DOHH2 (cell line): ENCODE results near the gene BCL11B.

Experiments
- H3F3A ChIP-seq: fragments of 200-600 bp; sonication (generic), shearing (Covaris generic); 2 replicates; pipeline ENCODE4 v1.6.0; 2016; ENCODE audit warnings: antibody characterized with exemption, mild to moderate bottlenecking; ENCODE audit not compliant: control insufficient read depth, insufficient read depth
- H3K27ac ChIP-seq: fragments of 200-600 bp; sonication (generic); 2 replicates; pipeline ENCODE4 v1.5.1; 2014; ENCODE audit warnings: low read depth, mild to moderate bottlenecking, low read length, moderate library complexity
- H3K27me3 ChIP-seq: fragments of 200-600 bp; sonication (generic); 2 replicates; pipeline ENCODE4 v1.6.1; 2014; ENCODE audit warnings: mild to moderate bottlenecking, low read length, mixed read lengths; ENCODE audit not compliant: control insufficient read depth
- H3K36me3 ChIP-seq: fragments of 200-600 bp; sonication (generic); 2 replicates; pipeline ENCODE4 v1.6.1; 2014; ENCODE audit warnings: mild to moderate bottlenecking, low read length, moderate library complexity, mixed read lengths; ENCODE audit not compliant: control insufficient read depth
- H3K4me1 ChIP-seq: fragments of 200-600 bp; sonication (generic); 2 replicates; pipeline ENCODE4 v1.6.1; 2014; ENCODE audit warnings: mild to moderate bottlenecking, low read length, mixed read lengths; ENCODE audit not compliant: control insufficient read depth
- H3K4me2 ChIP-seq: fragments of 200-600 bp; sonication (generic); 2 replicates; pipeline ENCODE4 v1.6.0; 2014; ENCODE audit warnings: mild to moderate bottlenecking, low read length, moderate library complexity
- H3K4me3 ChIP-seq: fragments of 200-600 bp; sonication (generic); 2 replicates; pipeline ENCODE4 v1.5.1; 2014; ENCODE audit warnings: mild to moderate bottlenecking, low read length, mixed read lengths
- H3K79me2 ChIP-seq: fragments of 200-600 bp; sonication (generic); 2 replicates; pipeline ENCODE4 v1.6.1; 2014; ENCODE audit warnings: mild to moderate bottlenecking, low read length, mixed read lengths; ENCODE audit not compliant: control insufficient read depth
- H3K9me2 ChIP-seq: fragments of 200-600 bp; sonication (generic); replicated peaks from 2 replicates; pipeline ENCODE4 v1.6.1; 2014; ENCODE audit warnings: mild to moderate bottlenecking, low read length, mixed read lengths; ENCODE audit not compliant: control insufficient read depth
- H3K9me3 ChIP-seq: fragments of 200-600 bp; sonication (generic); 2 replicates; pipeline ENCODE4 v1.6.1; 2014; ENCODE audit warnings: antibody characterized with exemption, low read length, mixed read lengths; ENCODE audit not compliant: control insufficient read depth, insufficient read depth
- H4K20me1 ChIP-seq: fragments of 200-600 bp; sonication (generic); 2 replicates; pipeline ENCODE4 v1.6.0; 2014; ENCODE audit warnings: low read depth, mild to moderate bottlenecking, antibody characterized with exemption, low read length, moderate library complexity; ENCODE audit not compliant: control insufficient read depth, insufficient read depth
- CTCF ChIP-seq: fragments of 200-600 bp; sonication (generic); IDR thresholded peaks from one replicate; pipeline ENCODE4 v1.5.1; 2014; ENCODE audit warnings: antibody characterized with exemption, mild to moderate bottlenecking, low read depth, low read length; ENCODE audit not compliant: poor library complexity, severe bottlenecking
- EZH2phosphoT487 ChIP-seq: fragments of 200-600 bp; sonication (generic); IDR thresholded peaks from 2 replicates; pipeline ENCODE4 v1.6.1; 2017; ENCODE audit warnings: borderline replicate concordance, mild to moderate bottlenecking, antibody characterized with exemption, low read length, moderate library complexity, mixed read lengths

Gene BCL11B

GRCh38 chr14:99177046-99177655 is 94.8 kb downstream of the BCL11B start:
- H3K27ac ChIP-seq = no peak overlapping the region
- H3K27me3 ChIP-seq = no peaks in the 10 kb centered on the region
- H3K9me2 ChIP-seq = no peaks in the 10 kb centered on the region
- H3K36me3 ChIP-seq = no peaks in the 10 kb centered on the region
- no peak overlapping the region for H3K4me3 ChIP-seq
- H4K20me1 ChIP-seq = no peaks in the 10 kb centered on the region
- H3K9me3 ChIP-seq = peaks cover 4% of the 10 kb centered on the region; the same call in 1 of the 2 replicates
- H3K4me2 ChIP-seq = no peak overlapping the region
- no peak for TF ChIP-seq EZH2phosphoT487
- no peaks in the 10 kb centered on the region for H3F3A ChIP-seq
- no peaks in the 10 kb centered on the region for H3K79me2 ChIP-seq
- H3K4me1 ChIP-seq = no peaks in the 10 kb centered on the region

GRCh38 chr14:99176156-99176945 is 95.6 kb downstream of the BCL11B start:
- Histone ChIP-seq H3K36me3 (no peaks in the 10 kb centered on the region), H4K20me1 (no peaks in the 10 kb centered on the region), H3K79me2 (no peaks in the 10 kb centered on the region), H3F3A (no peaks in the 10 kb centered on the region), H3K4me3 (no peak overlapping the region), H3K27me3 (no peaks in the 10 kb centered on the region), H3K4me1 (no peaks in the 10 kb centered on the region), H3K27ac (no peak overlapping the region), H3K9me2 (no peaks in the 10 kb centered on the region), H3K4me2 (no peak overlapping the region), H3K9me3 (peaks cover 4% of the 10 kb centered on the region; the same call in 1 of the 2 replicates)
- TF ChIP-seq EZH2phosphoT487 = no peak
- no peak for TF ChIP-seq CTCF

- no peaks in the 10 kb centered on the region for H3K9me2 ChIP-seq
- H3K4me2 ChIP-seq = no peak overlapping the region
- no peaks in the 10 kb centered on the region for H3K36me3 ChIP-seq
- H3K4me3 ChIP-seq = no peak overlapping the region
- H4K20me1 ChIP-seq = no peaks in the 10 kb centered on the region
- no peaks in the 10 kb centered on the region for H3K4me1 ChIP-seq
- no peaks in the 10 kb centered on the region for H3K27me3 ChIP-seq
- peaks cover 4% of the 10 kb centered on the region; the same call in 1 of the 2 replicates for H3K9me3 ChIP-seq
- no peaks in the 10 kb centered on the region for H3K79me2 ChIP-seq
- H3K27ac ChIP-seq = no peak overlapping the region
- TF ChIP-seq CTCF = no peak
- TF ChIP-seq EZH2phosphoT487 = no peak
- H3F3A ChIP-seq = no peaks in the 10 kb centered on the region
Measured at GRCh38 chr14:99175331-99176155, 96.5 kb downstream of the BCL11B start.
